BJ (cell line): ENCODE measurements around the gene CA7. TPM values are rescaled to one million over a fixed set of nuclear protein-coding genes. Genes with fewer than 3 reads are reported as not detected.

ENCODE experiments used
- CTCF ChIA-PET: fragments of 350-600 bp; formaldehyde crosslinking; extraction: SDS; loops from one replicate; lab custom pipeline; 2021; ENCODE audit warnings: antibody characterized with exemption, inconsistent platforms; lab: Yijun Ruan, JAX
- POLR2A ChIA-PET: fragments of 300-600 bp; sonication (Branson Sonifier 250); formaldehyde crosslinking; extraction: SDS; loops from one replicate; lab custom pipeline; 2021; ENCODE audit warnings: antibody characterized with exemption; lab: Charles Lee
- DNase-seq: peaks from one replicate; pipeline ENCODE4 v3.0.0-alpha.2; 2011; ENCODE audit warnings: low read depth
- H3K27me3 ChIP-seq: 2 replicates; pipeline ENCODE4 v1.6.0; 2011; ENCODE audit warnings: low read length; ENCODE audit not compliant: control insufficient read depth, insufficient read depth
- H3K36me3 ChIP-seq: 2 replicates; pipeline ENCODE4 v1.5.1; 2011; ENCODE audit warnings: low read length; ENCODE audit not compliant: control insufficient read depth, insufficient read depth
- H3K4me3 ChIP-seq: 2 replicates; pipeline ENCODE4 v1.5.1; 2011; ENCODE audit warnings: low read depth, mild to moderate bottlenecking, control low read depth, low read length
- CTCF ChIP-seq: IDR thresholded peaks from 2 replicates; pipeline ENCODE4 v1.5.1; 2011; ENCODE audit warnings: low read depth, mild to moderate bottlenecking, control low read depth, inconsistent platforms, low read length, moderate library complexity; ENCODE audit not compliant: insufficient read depth
- polyA plus RNA-seq: library from polyadenylated mRNA; depleted of rRNA; stranded (reverse); fragments of >200 nt; gene quantifications from 2 replicates; pipeline ENCODE4 v1.2.3, GENCODE V29; 2011

Gene CA7
- polyA plus RNA-seq, 1 experiment, result not detected

- H3K36me3 ChIP-seq, result peaks cover 10% of the 10 kb centered on the region
- POLR2A ChIA-PET, result no interaction called here
Observed at GRCh38 chr16:66809765-66810164, 34.4 kb upstream of the CA7 start.

GRCh38 chr16:66810391-66810790 lies 33.8 kb upstream of the CA7 start:
- ChIA-PET CTCF (interaction anchor here (0.6 kb wide), 1 partner anchor 20 kb away, joined by 3 read pairs; no protein-coding TSS in a partner anchor), POLR2A (no interaction called here)
- TF ChIP-seq CTCF, result no peak
- Histone ChIP-seq H3K27me3 (no peaks in the 10 kb centered on the region), H3K36me3 (peaks cover 7% of the 10 kb centered on the region), H3K4me3 (no peak overlapping the region)
- DNase-seq, result no peak

More at GRCh38 chr16:66809765-66810164, 34.4 kb upstream of the CA7 start:
- DNase-seq, result no peak
- CTCF ChIA-PET, result interaction anchor here (0.9 kb wide), 1 partner anchor 21 kb away, joined by 3 read pairs; the partner anchor contains the start of gene NAE1
- TF ChIP-seq CTCF, result no peak
- Histone ChIP-seq H3K4me3 (no peak overlapping the region), H3K27me3 (no peaks in the 10 kb centered on the region)

- peaks cover 6% of the 10 kb centered on the region for H3K36me3 ChIP-seq
- TF ChIP-seq CTCF, result no peak
- POLR2A ChIA-PET, result no interaction called here
Observed at GRCh38 chr16:66811043-66811442, 33.2 kb upstream of the CA7 start.

GRCh38 chr16:66814734-66815133 lies 29.5 kb upstream of the CA7 start:
- DNase-seq, result no peak
- POLR2A ChIA-PET, result no interaction called here
- CTCF ChIA-PET, result interaction anchor here (0.7 to 1.5 kb wide), 5 partner anchors 9 to 408 kb away, joined by 3 to 5 read pairs (median 3); partner anchors contain the start of gene NAE1
- TF ChIP-seq CTCF, result no peak
- peaks cover 7% of the 10 kb centered on the region for H3K36me3 ChIP-seq
- H3K4me3 ChIP-seq, result no peak overlapping the region
- H3K27me3 ChIP-seq, result no peaks in the 10 kb centered on the region

More at GRCh38 chr16:66811043-66811442, 33.2 kb upstream of the CA7 start:
- Histone ChIP-seq H3K4me3 (no peak overlapping the region), H3K27me3 (no peaks in the 10 kb centered on the region)
- no peak for DNase-seq
- CTCF ChIA-PET, result interaction anchor here (0.6 kb wide), 1 partner anchor 19 kb away, joined by 3 read pairs; no protein-coding TSS in a partner anchor

- ChIA-PET CTCF (interaction anchor here (1.2 to 3.6 kb wide), 4 partner anchors 9 to 49 kb away, joined by 3 to 16 read pairs (median 6); no protein-coding TSS in a partner anchor), POLR2A (no interaction called here)
- H3K27me3 ChIP-seq, result no peaks in the 10 kb centered on the region
- H3K4me3 ChIP-seq, result no peak overlapping the region
- peaks cover 11% of the 10 kb centered on the region for H3K36me3 ChIP-seq
- no peak for TF ChIP-seq CTCF
- DNase-seq, result no peak
Observed at GRCh38 chr16:66824006-66824405, 20.2 kb upstream of the CA7 start.
